ENCODE measurements around the gene DCUN1D1. TPM values are rescaled to one million over a fixed set of nuclear protein-coding genes. Genes with fewer than 3 reads are reported as not detected.

The DCUN1D1 gene
- total and polyA plus RNA-seq, 2 experiments from 2014 or later = 29.5 to 53.5 TPM

- TF ChIP-seq ZNF462 (CRISPR knock-in tag; IDR thresholded peaks at IDR 0.05) = no peak
- TF ChIP-seq EZH2 (IDR thresholded peaks at IDR 0.05; ENCODE audit: low read depth, unreplicated experiment) = no peak
- no peak for TF ChIP-seq NANOG (IDR thresholded peaks at IDR 0.05; ENCODE audit: borderline replicate concordance)
- TF ChIP-seq REST (IDR thresholded peaks at IDR 0.05; ENCODE audit: unreplicated experiment) = no peak
- no peak for TF ChIP-seq ZNF331 (CRISPR knock-in tag; IDR thresholded peaks at IDR 0.05; ENCODE audit: low read depth)
- TF ChIP-seq POLR2AphosphoS5 (IDR thresholded peaks at IDR 0.05; ENCODE audit: low read depth) = no peak
- no peak for TF ChIP-seq ETS1 (IDR thresholded peaks at IDR 0.05)
- no peak for TF ChIP-seq JUNB (IDR thresholded peaks at IDR 0.05; ENCODE audit: unreplicated experiment)
- TF ChIP-seq CTCF (conservative IDR thresholded peaks at IDR 0.05; ENCODE audit: low read depth in 2 of 2) = no peak
These were observed 44.5 kb downstream of the DCUN1D1 start (continued) for GRCh38 chr3:182935803-182936202.
